H4 (cell line): Measurements from ENCODE around the gene HMCN1. TPM values are rescaled to one million over a fixed set of nuclear protein-coding genes. Genes with fewer than 3 reads are reported as not detected.

Source experiments
- DNase-seq: peaks from one replicate; pipeline ENCODE4 v3.0.0-alpha.2; 2015; ENCODE audit warnings: low spot score
- total RNA-seq: library from RNA; depleted of rRNA; stranded (reverse); fragments of >200 nt; shearing (Covaris generic); gene quantifications from 2 replicates; pipeline ENCODE4 v1.2.3, GENCODE V29; 2014

Gene HMCN1
- total RNA-seq, 1 experiment from 2014 or later = 14.8 TPM

GRCh38 chr1:185804206-185804605 is 70.0 kb downstream of the HMCN1 start:
- DNase-seq = no peak

GRCh38 chr1:185804608-185805007 is 70.4 kb downstream of the HMCN1 start:
- no peak for DNase-seq

- DNase-seq = no peak
Observed at GRCh38 chr1:185807275-185807674, 73.1 kb downstream of the HMCN1 start.

GRCh38 chr1:185808631-185809030 is 74.4 kb downstream of the HMCN1 start:
- no peak for DNase-seq

- no peak for DNase-seq
Observed at GRCh38 chr1:185811073-185811709, 77.0 kb downstream of the HMCN1 start.

- DNase-seq = no peak
Observed at GRCh38 chr1:185812934-185813333, 78.7 kb downstream of the HMCN1 start.

- peak; percentile 54 for DNase-seq
Observed at GRCh38 chr1:185813401-185813979, 79.3 kb downstream of the HMCN1 start.

- no peak for DNase-seq
Observed at GRCh38 chr1:185816460-185816859, 82.3 kb downstream of the HMCN1 start.

- DNase-seq = no peak
Observed at GRCh38 chr1:185819798-185820197, 85.6 kb downstream of the HMCN1 start.

- DNase-seq = no peak
Observed at GRCh38 chr1:185821612-185822385, 87.6 kb downstream of the HMCN1 start.

- DNase-seq = peak; percentile 19
Observed at GRCh38 chr1:185823467-185823866, 89.3 kb downstream of the HMCN1 start.

GRCh38 chr1:185824106-185824505 is 89.9 kb downstream of the HMCN1 start:
- DNase-seq = peak; percentile 30

GRCh38 chr1:185825556-185825955 is 91.4 kb downstream of the HMCN1 start:
- no peak for DNase-seq

- DNase-seq = no peak
Observed at GRCh38 chr1:185834371-185834905, 100.2 kb downstream of the HMCN1 start.

GRCh38 chr1:185835191-185835590 is 101.0 kb downstream of the HMCN1 start:
- no peak for DNase-seq

GRCh38 chr1:185837711-185838110 is 103.5 kb downstream of the HMCN1 start:
- no peak for DNase-seq

GRCh38 chr1:185838111-185838510 is 103.9 kb downstream of the HMCN1 start:
- no peak for DNase-seq

- DNase-seq = no peak
Observed at GRCh38 chr1:185840880-185841279, 106.7 kb downstream of the HMCN1 start.

- no peak for DNase-seq
Observed at GRCh38 chr1:185843297-185843869, 109.2 kb downstream of the HMCN1 start.

- DNase-seq = no peak
Observed at GRCh38 chr1:185843986-185844385, 109.8 kb downstream of the HMCN1 start.

- no peak for DNase-seq
Observed at GRCh38 chr1:185846672-185847444, 112.7 kb downstream of the HMCN1 start.

- no peak for DNase-seq
Observed at GRCh38 chr1:185849014-185849413, 114.8 kb downstream of the HMCN1 start.
